ENCODE data around the gene ATXN1. TPM values are rescaled to one million over a fixed set of nuclear protein-coding genes. Genes with fewer than 3 reads are reported as not detected.

The ATXN1 gene
- total and polyA plus RNA-seq, 2 of the 13 experiments (the other 11 are each of a cell fraction or from before 2014, with no cell fraction given) = 20.7 to 39.5 TPM

GRCh38 chr6:16746401-16746800 lies 14.9 kb downstream of the ATXN1 start:
- ATAC-seq (no peak), DNase-seq (ENCODE audit: low spot score) (no peak), FAIRE-seq (no peak)
- TF ChIP-seq, protein P1, sequence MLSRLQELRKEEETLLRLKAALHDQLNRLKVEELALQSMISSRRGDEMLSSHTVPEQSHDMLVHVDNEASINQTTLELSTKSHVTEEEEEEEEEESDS (CRISPR knock-in tag; IDR thresholded peaks at IDR 0.05; ENCODE audit: borderline replicate concordance) = no peak
- peak; percentile 33; the same call in 1 of the 2 replicates for TF ChIP-seq CHD4 (IDR thresholded peaks at IDR 0.05; ENCODE audit: borderline replicate concordance, low read length)
- no peak for TF ChIP-seq KLF12 (CRISPR knock-in tag; IDR thresholded peaks at IDR 0.05; ENCODE audit: borderline replicate concordance)
- peaks cover 79% of the 10 kb centered on the region for H3K4me1 ChIP-seq (ENCODE audit: insufficient read depth, low read length)
- no peaks in the 10 kb centered on the region for H3K27me3 ChIP-seq (ENCODE audit: control insufficient read depth in 1 of 2, insufficient read depth in 2 of 2, low read length in 2 of 2)
- H3K4me3 ChIP-seq (replicated peaks in 1 of 3; ENCODE audit: insufficient read depth in 1 of 3, low read depth in 2 of 3, low read length in 3 of 3) = no peak overlapping the region
- peak overlapping the region; percentile 58 for H3K27ac ChIP-seq (ENCODE audit: extremely low read length, insufficient read depth, low read length)
- H3K79me2 ChIP-seq (ENCODE audit: insufficient read depth, low read length) = peaks cover 95% of the 10 kb centered on the region
- in situ Hi-C loops (cut with HindIII; ENCODE audit: extremely low pct_ligation_motif_present, low pct_unique_long_range_greater_than_20kb) = no loop called here
- no peak overlapping the region for H2AFZ ChIP-seq (ENCODE audit: low read length)
- 78% methylated on average over 3 of the region's 3 CpGs for WGBS (ENCODE audit: low lambda C conversion rate)
- peak overlapping the region; percentile 45; the same call in 1 of the 2 replicates for H3K9ac ChIP-seq (ENCODE audit: insufficient read depth, low read depth, low read length)
- peak overlapping the region; percentile 67 for H3K4me2 ChIP-seq (ENCODE audit: low read depth, low read length)
- no peaks in the 10 kb centered on the region for H3K9me3 ChIP-seq (ENCODE audit: low read length)
- no TSS peak for BruUV-seq (replicated peaks)
- intact Hi-C loops (cut with micrococcal nuclease; ENCODE audit: unreplicated experiment) = no loop called here
- H4K20me1 ChIP-seq (ENCODE audit: insufficient read depth, low read length) = peaks cover 7% of the 10 kb centered on the region; the same call in 1 of the 2 replicates
- H3K36me3 ChIP-seq (replicated peaks in 1 of 2; ENCODE audit: control insufficient read depth in 1 of 2, insufficient read depth in 2 of 2, low read length in 2 of 2) = peaks cover 14 to 46% of the 10 kb centered on the region in 2 experiments
- ChIA-PET POLR2A (interaction anchor here (1.2 to 2.3 kb wide), 6 partner anchors 7 to 17 kb away, joined by 4 to 11 read pairs (median 6); no protein-coding TSS in a partner anchor), CTCF (ENCODE audit: low intra/inter-chr PET ratio, low total read pairs) (no interaction called here)

DNA sequence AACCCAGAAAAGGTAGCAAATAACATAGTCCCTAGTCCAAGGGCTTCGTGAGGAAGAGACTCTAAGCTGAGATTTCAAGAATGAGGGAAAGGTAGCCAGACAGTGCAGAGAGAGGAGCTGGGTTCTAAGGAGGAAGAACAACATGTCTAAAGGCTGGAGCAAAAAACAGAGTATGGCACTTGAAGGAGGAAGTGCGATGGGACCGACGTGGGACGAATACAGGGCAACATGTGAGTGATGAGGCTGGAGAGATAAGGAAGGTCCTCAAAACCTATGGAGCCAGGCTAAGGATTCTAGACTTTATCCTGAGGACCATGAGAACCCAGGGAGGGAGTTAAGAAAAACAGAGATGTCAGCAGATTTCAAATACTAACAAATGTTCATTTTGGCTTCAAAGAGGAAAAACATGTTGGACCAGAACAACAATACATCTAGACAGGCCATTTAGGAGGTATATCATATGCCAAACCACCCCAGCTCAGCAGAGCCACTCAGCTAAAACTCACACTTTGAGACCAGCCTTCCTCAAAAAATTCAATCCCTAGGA lies 17.5 kb downstream of the ATXN1 start:
- no peak overlapping the region for H3K9ac ChIP-seq (ENCODE audit: insufficient read depth, low read depth, low read length)
- 98% methylated on average over 5 of the region's 5 CpGs for WGBS (ENCODE audit: low lambda C conversion rate)

More for the DNA sequence above, 17.5 kb downstream of the ATXN1 start:
- ChIA-PET CTCF (ENCODE audit: low intra/inter-chr PET ratio, low total read pairs) (no interaction called here), POLR2A (interaction anchor here (1.5 kb wide), 2 partner anchors 18 to 45 kb away, joined by 3 to 4 read pairs; no protein-coding TSS in a partner anchor)
- Histone ChIP-seq H3K9me3 (ENCODE audit: low read length) (no peaks in the 10 kb centered on the region), H3K79me2 (ENCODE audit: insufficient read depth, low read length) (peaks cover 81% of the 10 kb centered on the region), H3K27me3 (ENCODE audit: control insufficient read depth in 1 of 2, insufficient read depth in 2 of 2, low read length in 2 of 2) (no peaks in the 10 kb centered on the region), H3K4me3 (replicated peaks in 1 of 3; ENCODE audit: insufficient read depth in 1 of 3, low read depth in 2 of 3, low read length in 3 of 3) (no peak overlapping the region), H4K20me1 (ENCODE audit: insufficient read depth, low read length) (peaks cover 7% of the 10 kb centered on the region; the same call in 1 of the 2 replicates), H3K27ac (ENCODE audit: extremely low read length, insufficient read depth, low read length) (no peak overlapping the region), H3K4me1 (ENCODE audit: insufficient read depth, low read length) (peaks cover 62% of the 10 kb centered on the region), H3K36me3 (replicated peaks in 1 of 2; ENCODE audit: control insufficient read depth in 1 of 2, insufficient read depth in 2 of 2, low read length in 2 of 2) (peaks cover 14 to 53% of the 10 kb centered on the region in 2 experiments), H3K4me2 (ENCODE audit: low read depth, low read length) (no peak overlapping the region), H2AFZ (ENCODE audit: low read length) (no peak overlapping the region)
- no peak for DNase-seq (ENCODE audit: low spot score)
- intact Hi-C loops (cut with micrococcal nuclease; ENCODE audit: unreplicated experiment) (no loop called here), in situ Hi-C loops (cut with HindIII; ENCODE audit: extremely low pct_ligation_motif_present, low pct_unique_long_range_greater_than_20kb) (no loop called here)
- no peak for FAIRE-seq
- no peak for ATAC-seq
- BruUV-seq (replicated peaks) = no TSS peak
- peak; percentile 86 for TF ChIP-seq MAFF (IDR thresholded peaks at IDR 0.05; ENCODE audit: low read depth, low read length)
- TF ChIP-seq KDM5A (IDR thresholded peaks at IDR 0.05; ENCODE audit: borderline replicate concordance, low read length) = no peak
- TF ChIP-seq MAFK (conservative IDR thresholded peaks at IDR 0.05 in 1 of 2, IDR thresholded peaks at IDR 0.05 in 1 of 2; ENCODE audit: low read length in 2 of 2) = peak; percentile 85 to 91
